ENCODE measurements around the gene PRKCB. TPM values are rescaled to one million over a fixed set of nuclear protein-coding genes. Genes with fewer than 3 reads are reported as not detected.

Gene PRKCB
- total and polyA plus RNA-seq, 3 donors from 2014 or later, result 25.5 to 49.7 (median 26.6) TPM

- Histone ChIP-seq H3K36me3 (ENCODE audit: low read depth, missing control alignments) (no peaks in the 10 kb centered on the region), H3K9me3 (no peaks in the 10 kb centered on the region), H3K4me3 (no peak overlapping the region), H3K27ac (no peak overlapping the region), H3K4me1 (peaks cover 15% of the 10 kb centered on the region), H3K27me3 (no peaks in the 10 kb centered on the region)
- DNase-seq, result no peak
- no peak for TF ChIP-seq CTCF (IDR thresholded peaks at IDR 0.05)
- TF ChIP-seq POLR2A (IDR thresholded peaks at IDR 0.05), result no peak
- 55 to 58% methylated on average over 4 of the region's 4 CpGs for WGBS, 2 donors
- intact Hi-C loops (cut with DNase I; ENCODE audit: low total_unique reads), result no loop called here
These were observed 138.4 kb downstream of the PRKCB start for GRCh38 chr16:23974223-23974622.

- intact Hi-C loops (cut with DNase I; ENCODE audit: low total_unique reads), result no loop called here
- Histone ChIP-seq H3K4me1 (peaks cover 15% of the 10 kb centered on the region), H3K27ac (no peak overlapping the region), H3K9me3 (no peaks in the 10 kb centered on the region), H3K4me3 (no peak overlapping the region), H3K36me3 (ENCODE audit: low read depth, missing control alignments) (no peaks in the 10 kb centered on the region), H3K27me3 (no peaks in the 10 kb centered on the region)
- WGBS, 2 donors, result 96% methylated on average over 5 of the region's 5 CpGs
- TF ChIP-seq CTCF (IDR thresholded peaks at IDR 0.05) (no peak), POLR2A (IDR thresholded peaks at IDR 0.05) (no peak)
- no peak for DNase-seq
These were observed 139.5 kb downstream of the PRKCB start for GRCh38 chr16:23975293-23975692.

GRCh38 chr16:23976091-23976490 lies 140.3 kb downstream of the PRKCB start:
- no peak overlapping the region for H3K27ac ChIP-seq
- intact Hi-C loops (cut with DNase I; ENCODE audit: low total_unique reads), result no loop called here
- H3K9me3 ChIP-seq, result no peaks in the 10 kb centered on the region
- peaks cover 15% of the 10 kb centered on the region for H3K4me1 ChIP-seq
- TF ChIP-seq POLR2A (IDR thresholded peaks at IDR 0.05) (no peak), CTCF (IDR thresholded peaks at IDR 0.05) (no peak)
- no peaks in the 10 kb centered on the region for H3K27me3 ChIP-seq
- WGBS, 2 donors, result 91 to 93% methylated on average over 5 of the region's 5 CpGs
- H3K36me3 ChIP-seq (ENCODE audit: low read depth, missing control alignments), result no peaks in the 10 kb centered on the region
- DNase-seq, result no peak
- H3K4me3 ChIP-seq, result no peak overlapping the region

GRCh38 chr16:23976524-23976923 lies 140.7 kb downstream of the PRKCB start:
- WGBS, 2 donors, result 52 to 64% methylated on average over 3 of the region's 3 CpGs
- Histone ChIP-seq H3K9me3 (no peaks in the 10 kb centered on the region), H3K4me3 (no peak overlapping the region), H3K27ac (no peak overlapping the region), H3K27me3 (no peaks in the 10 kb centered on the region), H3K36me3 (ENCODE audit: low read depth, missing control alignments) (no peaks in the 10 kb centered on the region), H3K4me1 (peaks cover 15% of the 10 kb centered on the region)
- intact Hi-C loops (cut with DNase I; ENCODE audit: low total_unique reads), result no loop called here
- TF ChIP-seq CTCF (IDR thresholded peaks at IDR 0.05) (no peak), POLR2A (IDR thresholded peaks at IDR 0.05) (no peak)
- DNase-seq, result no peak

GRCh38 chr16:23979441-23979840 lies 143.7 kb downstream of the PRKCB start:
- Histone ChIP-seq H3K4me1 (peaks cover 15% of the 10 kb centered on the region), H3K36me3 (ENCODE audit: low read depth, missing control alignments) (no peaks in the 10 kb centered on the region), H3K27me3 (no peaks in the 10 kb centered on the region), H3K27ac (no peak overlapping the region), H3K9me3 (no peaks in the 10 kb centered on the region), H3K4me3 (no peak overlapping the region)
- TF ChIP-seq CTCF (IDR thresholded peaks at IDR 0.05), result no peak
- TF ChIP-seq POLR2A (IDR thresholded peaks at IDR 0.05), result no peak
- intact Hi-C loops (cut with DNase I; ENCODE audit: low total_unique reads), result no loop called here
- DNase-seq, result no peak
- WGBS, 2 donors, result 84 to 92% methylated on average over 6 of the region's 6 CpGs

All from testis (tissue), 3 donors.